ENCODE results near the gene UBL7.

- TF ChIP-seq SMC3 (conservative IDR thresholded peaks at IDR 0.05; ENCODE audit: poor library complexity) = no peak
- TF ChIP-seq CTCF (IDR thresholded peaks at IDR 0.05; ENCODE audit: poor library complexity, severe bottlenecking) = no peak
- TF ChIP-seq, protein P1, sequence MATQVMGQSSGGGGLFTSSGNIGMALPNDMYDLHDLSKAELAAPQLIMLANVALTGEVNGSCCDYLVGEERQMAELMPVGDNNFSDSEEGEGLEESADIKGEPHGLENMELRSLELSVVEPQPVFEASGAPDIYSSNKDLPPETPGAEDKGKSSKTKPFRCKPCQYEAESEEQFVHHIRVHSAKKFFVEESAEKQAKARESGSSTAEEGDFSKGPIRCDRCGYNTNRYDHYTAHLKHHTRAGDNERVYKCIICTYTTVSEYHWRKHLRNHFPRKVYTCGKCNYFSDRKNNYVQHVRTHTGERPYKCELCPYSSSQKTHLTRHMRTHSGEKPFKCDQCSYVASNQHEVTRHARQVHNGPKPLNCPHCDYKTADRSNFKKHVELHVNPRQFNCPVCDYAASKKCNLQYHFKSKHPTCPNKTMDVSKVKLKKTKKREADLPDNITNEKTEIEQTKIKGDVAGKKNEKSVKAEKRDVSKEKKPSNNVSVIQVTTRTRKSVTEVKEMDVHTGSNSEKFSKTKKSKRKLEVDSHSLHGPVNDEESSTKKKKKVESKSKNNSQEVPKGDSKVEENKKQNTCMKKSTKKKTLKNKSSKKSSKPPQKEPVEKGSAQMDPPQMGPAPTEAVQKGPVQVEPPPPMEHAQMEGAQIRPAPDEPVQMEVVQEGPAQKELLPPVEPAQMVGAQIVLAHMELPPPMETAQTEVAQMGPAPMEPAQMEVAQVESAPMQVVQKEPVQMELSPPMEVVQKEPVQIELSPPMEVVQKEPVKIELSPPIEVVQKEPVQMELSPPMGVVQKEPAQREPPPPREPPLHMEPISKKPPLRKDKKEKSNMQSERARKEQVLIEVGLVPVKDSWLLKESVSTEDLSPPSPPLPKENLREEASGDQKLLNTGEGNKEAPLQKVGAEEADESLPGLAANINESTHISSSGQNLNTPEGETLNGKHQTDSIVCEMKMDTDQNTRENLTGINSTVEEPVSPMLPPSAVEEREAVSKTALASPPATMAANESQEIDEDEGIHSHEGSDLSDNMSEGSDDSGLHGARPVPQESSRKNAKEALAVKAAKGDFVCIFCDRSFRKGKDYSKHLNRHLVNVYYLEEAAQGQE (IDR thresholded peaks at IDR 0.05; ENCODE audit: borderline replicate concordance) = no peak
- TF ChIP-seq EZH2 (IDR thresholded peaks at IDR 0.05; ENCODE audit: borderline replicate concordance, insufficient read depth, low read length, poor library complexity, severe bottlenecking) = no peak
- no peak for TF ChIP-seq TAF1 (IDR thresholded peaks at IDR 0.05; ENCODE audit: low read depth)
- TF ChIP-seq POLR2AphosphoS5 (IDR thresholded peaks at IDR 0.05) = no peak
- TF ChIP-seq RAD21 (conservative IDR thresholded peaks at IDR 0.05) = no peak
Observed at GRCh38 chr15:74449095-74449494, 11.9 kb downstream of the UBL7 start.

Data from neural cell (in vitro differentiated cells).